H9 (cell line): Measurements from ENCODE around the gene FCGR3A. TPM values are rescaled to one million over a fixed set of nuclear protein-coding genes. Genes with fewer than 3 reads are reported as not detected.
"Not testable (repeated sequence)": the region's sequence is repeated elsewhere in the genome, so short reads cannot be mapped to it uniquely, and the experiment has no call there.

Source experiments
- DNase-seq: peaks from one replicate; pipeline ENCODE4 v3.0.0-alpha.2; 2017
- H2AFZ ChIP-seq: one replicate; pipeline ENCODE4 v1.6.1; 2013; ENCODE audit warnings: mild to moderate bottlenecking, low read length, control low read depth, moderate library complexity
- H2AK5ac ChIP-seq: 2 replicates; pipeline ENCODE4 v1.6.1; 2013; ENCODE audit warnings: low read length, control low read depth, mixed read lengths; ENCODE audit not compliant: insufficient read length
- H2BK120ac ChIP-seq: one replicate; pipeline ENCODE4 v1.6.1; 2013; ENCODE audit warnings: low read depth, mild to moderate bottlenecking, low read length, control low read depth, inconsistent platforms; ENCODE audit not compliant: poor library complexity, severe bottlenecking
- H2BK12ac ChIP-seq: 2 replicates; pipeline ENCODE4 v1.6.1; 2013; ENCODE audit warnings: low read length, control low read depth, mixed read lengths, low read depth; ENCODE audit not compliant: insufficient read length
- H2BK15ac ChIP-seq: 2 replicates; pipeline ENCODE4 v1.6.1; 2013; ENCODE audit warnings: low read depth, low read length, control low read depth
- H2BK20ac ChIP-seq: one replicate; pipeline ENCODE4 v1.6.1; 2013; ENCODE audit warnings: low read depth, mild to moderate bottlenecking, low read length, control low read depth, inconsistent platforms; ENCODE audit not compliant: poor library complexity, severe bottlenecking
- H2BK5ac ChIP-seq: 2 replicates; pipeline ENCODE4 v1.6.1; 2013; ENCODE audit warnings: low read length, control low read depth, mixed read lengths; ENCODE audit not compliant: insufficient read length
- H3K14ac ChIP-seq: 2 replicates; pipeline ENCODE4 v1.6.1; 2013; ENCODE audit warnings: low read length, control low read depth; ENCODE audit not compliant: insufficient read depth
- H3K18ac ChIP-seq: 2 replicates; pipeline ENCODE4 v1.6.1; 2013; ENCODE audit warnings: low read depth, mild to moderate bottlenecking, mixed read lengths, low read length, control low read depth; ENCODE audit not compliant: insufficient read length
- H3K23ac ChIP-seq: 2 replicates; pipeline ENCODE4 v1.6.1; 2013; ENCODE audit warnings: low read length, control low read depth, mixed read lengths, low read depth; ENCODE audit not compliant: insufficient read length
- H3K23me2 ChIP-seq: 2 replicates; pipeline ENCODE4 v1.6.1; 2013; ENCODE audit warnings: low read depth, mild to moderate bottlenecking, mixed read lengths, low read length, control low read depth; ENCODE audit not compliant: insufficient read length, poor library complexity, severe bottlenecking
- H3K27ac ChIP-seq: 2 replicates; pipeline ENCODE4 v1.5.1; 2013; ENCODE audit warnings: low read length, control low read depth, mixed read lengths, low read depth; ENCODE audit not compliant: insufficient read length
- H3K27me3 ChIP-seq: 2 replicates; pipeline ENCODE4 v1.6.1; 2013; ENCODE audit warnings: low read length, control low read depth, inconsistent platforms; ENCODE audit not compliant: insufficient read depth
- H3K4ac ChIP-seq: 2 replicates; pipeline ENCODE4 v1.6.1; 2013; ENCODE audit warnings: low read depth, mild to moderate bottlenecking, control low read depth, inconsistent platforms, low read length, moderate library complexity
- H3K4me1 ChIP-seq: 2 replicates; pipeline ENCODE4 v1.6.1; 2013; ENCODE audit warnings: low read length, control low read depth, inconsistent platforms; ENCODE audit not compliant: insufficient read depth
- H3K4me2 ChIP-seq: 2 replicates; pipeline ENCODE4 v1.6.1; 2013; ENCODE audit warnings: low read length, control low read depth, mixed read lengths; ENCODE audit not compliant: insufficient read length, insufficient read depth
- H3K56ac ChIP-seq: 2 replicates; pipeline ENCODE4 v1.6.1; 2013; ENCODE audit warnings: low read depth, mild to moderate bottlenecking, mixed read lengths, low read length, control low read depth; ENCODE audit not compliant: insufficient read length
- H3K79me1 ChIP-seq: 2 replicates; pipeline ENCODE4 v1.6.1; 2013; ENCODE audit warnings: low read depth, mild to moderate bottlenecking, moderate library complexity, low read length, control low read depth, inconsistent platforms; ENCODE audit not compliant: insufficient read depth, poor library complexity, severe bottlenecking
- H3K79me2 ChIP-seq: 2 replicates; pipeline ENCODE4 v1.6.1; 2013; ENCODE audit warnings: low read length, control low read depth, inconsistent platforms; ENCODE audit not compliant: insufficient read depth
- H3K9ac ChIP-seq: 2 replicates; pipeline ENCODE4 v1.6.1; 2013; ENCODE audit warnings: low read length, control low read depth, mixed read lengths; ENCODE audit not compliant: insufficient read length; ENCODE audit errors: extremely low read depth
- H3K9me3 ChIP-seq: one replicate; pipeline ENCODE4 v1.6.1; 2013; ENCODE audit warnings: low read depth, low read length, inconsistent platforms; ENCODE audit not compliant: control insufficient read depth
- H3T11ph ChIP-seq: one replicate; pipeline ENCODE4 v1.6.1; 2013; ENCODE audit warnings: mild to moderate bottlenecking, low read length, control low read depth, inconsistent platforms
- H4K20me1 ChIP-seq: one replicate; pipeline ENCODE4 v1.6.1; 2013; ENCODE audit not compliant: control insufficient read depth, insufficient read length, insufficient read depth
- H4K5ac ChIP-seq: 2 replicates; pipeline ENCODE4 v1.6.1; 2013; ENCODE audit warnings: low read depth, mild to moderate bottlenecking, mixed read lengths, low read length, control low read depth; ENCODE audit not compliant: insufficient read length
- H4K8ac ChIP-seq: replicated peaks from 2 replicates; pipeline ENCODE4 v1.6.1; 2013; ENCODE audit warnings: low read length, control low read depth, mixed read lengths, low read depth; ENCODE audit not compliant: insufficient read length
- H4K91ac ChIP-seq: 2 replicates; pipeline ENCODE4 v1.6.1; 2013; ENCODE audit warnings: low read depth, mild to moderate bottlenecking, moderate library complexity, mixed read lengths, low read length, control low read depth; ENCODE audit not compliant: insufficient read length
- H3K27ac Mint-ChIP-seq, 3 experiments: 2 replicates in 2 of 3; 3 replicates in 1 of 3; pipeline ENCODE4 v1.8.0; 2020 to 2021; ENCODE audit warnings: mixed read lengths in 3 of 3, mild to moderate bottlenecking in 1 of 3, moderate library complexity in 1 of 3
- H3K27me3 Mint-ChIP-seq: 2 replicates; pipeline ENCODE4 v1.8.0; 2021; ENCODE audit warnings: low read depth, mild to moderate bottlenecking, moderate library complexity, mixed read lengths
- H3K36me3 Mint-ChIP-seq, 3 experiments: 2 replicates in 2 of 3; 3 replicates in 1 of 3; pipeline ENCODE4 v1.8.0; 2020 to 2021; ENCODE audit warnings: low read depth in 3 of 3, mixed read lengths in 3 of 3; ENCODE audit not compliant: insufficient read depth in 1 of 3
- H3K4me1 Mint-ChIP-seq, 2 experiments: 2 replicates each; pipeline ENCODE4 v1.8.0; 2020; ENCODE audit warnings: mixed read lengths in 2 of 2
- H3K4me3 Mint-ChIP-seq, 2 experiments: 2 replicates in 1 of 2; 3 replicates in 1 of 2; pipeline ENCODE4 v1.8.0; 2020 to 2021; ENCODE audit warnings: mild to moderate bottlenecking in 2 of 2, mixed read lengths in 2 of 2, moderate library complexity in 1 of 2
- H3K9me3 Mint-ChIP-seq, 2 experiments: 2 replicates in 1 of 2; 3 replicates in 1 of 2; pipeline ENCODE4 v1.8.0; 2020; ENCODE audit warnings: mild to moderate bottlenecking in 2 of 2, mixed read lengths in 2 of 2, moderate library complexity in 1 of 2
- WGBS: extraction: QIAGEN DNeasy Blood & Tissue Kit; methylation state at CpG from one replicate; pipeline ENCODE4 v1.1.7; 2013; ENCODE audit warnings: missing lambda C conversion rate, low lambda C conversion rate, mixed read lengths; ENCODE audit not compliant: insufficient read length; ENCODE audit errors: extremely low coverage; 5-methylcytosine and 5-hydroxymethylcytosine counted together
- total RNA-seq: library from RNA; stranded (reverse); gene quantifications from 2 replicates; pipeline ENCODE4 v1.2.1, GENCODE V29; 2021

Gene FCGR3A
- total RNA-seq, 1 experiment from 2014 or later, result not detected

GRCh38 chr1:161594269-161594984 is 44.8 kb upstream of the FCGR3A start:
- not testable (repeated sequence) for H3K27ac ChIP-seq, H3K4ac ChIP-seq, H3K27me3 Mint-ChIP-seq, H3K14ac ChIP-seq, H3K9ac ChIP-seq, H3K27me3 ChIP-seq, H3K18ac ChIP-seq, H3K56ac ChIP-seq, H3K79me2 ChIP-seq, H3K4me1 ChIP-seq, H3T11ph ChIP-seq, H3K79me1 ChIP-seq, H4K5ac ChIP-seq, H3K9me3 ChIP-seq, H3K4me3 Mint-ChIP-seq, H2AFZ ChIP-seq, DNase-seq, H2BK20ac ChIP-seq, H3K27ac Mint-ChIP-seq, H3K9me3 Mint-ChIP-seq, H2BK12ac ChIP-seq, H4K20me1 ChIP-seq, H4K91ac ChIP-seq, H2BK120ac ChIP-seq, H3K36me3 Mint-ChIP-seq, H4K8ac ChIP-seq, H3K23ac ChIP-seq, H3K4me2 ChIP-seq, H2BK5ac ChIP-seq, H2AK5ac ChIP-seq, H2BK15ac ChIP-seq, H3K23me2 ChIP-seq
- H3K4me1 Mint-ChIP-seq, result peaks cover 10 to 11% of the 10 kb centered on the region in 2 experiments
- WGBS, result no CpG with 5 or more reads among the region's 4 CpGs

DNA sequence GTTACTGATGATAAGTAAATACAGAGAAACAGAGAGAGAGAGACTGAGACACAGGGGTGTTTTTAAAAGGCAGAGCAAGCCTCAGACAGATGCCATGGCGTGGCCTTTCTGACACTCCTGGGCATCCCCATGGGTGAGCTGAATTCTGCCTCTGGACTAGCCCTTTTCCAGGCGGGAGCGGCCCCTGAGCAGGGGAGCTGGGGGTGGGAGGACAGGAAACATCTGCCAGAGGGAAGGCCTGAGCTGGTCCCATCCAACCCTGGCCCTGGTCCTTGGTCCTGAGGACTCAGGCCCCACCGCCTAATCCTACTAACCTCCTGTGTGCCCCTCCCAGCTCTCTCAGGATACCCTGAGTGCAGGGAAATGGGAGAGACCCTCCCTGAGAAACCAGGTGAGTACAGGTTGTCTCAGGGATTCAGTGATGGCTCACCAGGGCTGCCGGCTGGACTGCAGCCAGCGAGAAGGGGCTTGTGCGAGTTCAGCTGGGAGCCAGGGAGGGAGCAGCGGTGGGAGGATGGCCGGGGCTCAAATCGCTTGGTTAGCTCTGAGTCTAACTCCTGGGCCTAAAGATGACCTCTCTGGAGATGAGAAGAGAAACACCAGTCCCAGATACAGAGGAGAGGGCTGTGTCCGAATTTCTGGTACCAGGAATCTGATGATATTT is 43.6 kb upstream of the FCGR3A start:
- not testable (repeated sequence) for H3K18ac ChIP-seq, H3K56ac ChIP-seq, H3K27ac ChIP-seq, H4K8ac ChIP-seq, H3K9ac ChIP-seq, H2BK20ac ChIP-seq, H3K9me3 Mint-ChIP-seq, H3K27me3 ChIP-seq, H3K79me2 ChIP-seq, H4K20me1 ChIP-seq, H4K5ac ChIP-seq, H3K4me2 ChIP-seq, H2AFZ ChIP-seq, H2AK5ac ChIP-seq, H3K14ac ChIP-seq, H3K23ac ChIP-seq, H3K4ac ChIP-seq, H3K4me3 Mint-ChIP-seq, DNase-seq, H3K23me2 ChIP-seq, H3K4me1 ChIP-seq, H2BK5ac ChIP-seq, H4K91ac ChIP-seq, H3K36me3 Mint-ChIP-seq, H3T11ph ChIP-seq, H3K9me3 ChIP-seq, H2BK12ac ChIP-seq, H2BK120ac ChIP-seq, H3K27me3 Mint-ChIP-seq, H2BK15ac ChIP-seq, H3K79me1 ChIP-seq
- peak overlapping the region in 1 of 3 experiments; percentile 79; a peak in 1 of 7 replicates for H3K27ac Mint-ChIP-seq
- H3K4me1 Mint-ChIP-seq, result peaks cover 15% of the 10 kb centered on the region in 2 experiments
- WGBS, result no CpG with 5 or more reads among the region's 11 CpGs
